Measurements from ENCODE around the gene PZP.

PZP gene

DNA sequence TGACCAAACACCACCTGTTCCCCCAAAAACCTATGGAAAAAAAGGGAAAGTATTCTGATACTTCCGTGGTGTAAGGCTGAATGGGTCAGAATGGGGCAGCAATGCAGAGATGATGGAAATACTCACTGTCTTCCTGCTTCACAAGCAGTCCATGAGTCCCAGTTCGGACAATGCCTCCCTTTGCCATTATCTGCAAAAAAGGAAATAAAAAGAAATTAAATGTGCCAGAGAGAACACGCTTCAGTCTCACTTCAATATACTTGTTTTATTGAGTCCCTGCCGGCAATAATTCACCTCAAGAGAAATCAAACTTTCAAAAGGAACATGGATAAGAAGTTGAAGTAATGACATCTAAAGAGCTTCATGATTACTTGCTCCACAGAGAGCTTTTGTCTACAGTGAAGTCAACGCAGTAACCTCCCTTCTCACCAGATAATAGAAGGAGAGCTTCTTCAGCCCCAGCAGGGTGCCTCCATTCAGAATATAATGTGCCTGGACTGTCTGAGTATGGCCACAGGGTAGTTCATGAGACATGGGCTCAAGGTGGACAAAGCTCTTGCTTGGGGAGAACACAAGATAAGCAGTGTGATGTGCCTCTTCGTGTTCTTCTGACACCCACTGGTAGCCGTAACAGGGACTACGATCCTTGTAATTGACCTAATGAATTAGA lies 107.0 kb downstream of the PZP start:
- DNase-seq, result no peak

DNA sequence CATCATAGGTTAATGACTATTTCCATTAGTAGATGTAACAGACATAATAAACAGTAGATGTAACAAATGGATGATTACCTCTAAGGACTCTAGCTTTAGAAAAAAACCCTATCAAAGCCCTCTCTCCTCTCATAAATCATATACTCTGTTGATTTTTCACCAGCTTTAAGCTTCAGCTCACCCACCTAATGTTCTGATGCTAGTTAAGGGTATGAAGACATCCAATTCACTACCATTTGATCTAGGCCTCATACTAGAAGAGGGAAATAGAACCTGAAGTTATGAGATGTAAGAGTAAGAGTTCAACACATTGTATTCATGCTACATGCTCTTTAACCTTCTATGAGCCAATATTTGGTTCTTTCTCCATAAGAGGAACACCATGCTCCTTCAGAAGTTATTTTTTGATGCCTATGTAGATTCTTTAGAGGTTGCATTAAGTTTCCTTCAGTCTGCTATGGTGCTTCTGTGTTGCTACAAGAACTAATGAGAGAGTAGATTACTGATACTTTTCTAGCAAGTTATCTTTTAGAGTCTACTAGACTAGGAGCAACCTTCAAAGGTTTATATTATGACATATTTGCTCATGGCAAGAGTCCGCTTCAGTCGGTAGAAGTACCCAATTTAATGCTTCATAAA lies 108.5 kb downstream of the PZP start:
- DNase-seq, result no peak

Data from activated T-cell treated with anti-CD3 and anti-CD28 coated beads, Interleukin-2, amount 50 U/mL, for 48 hours (primary cell).